HL-60 (cell line): Measurements from ENCODE around the gene SAFB2.
A peak's percentile ranks its signal among the peaks of the same experiment; 100 is the strongest.

Source experiments
- DNase-seq, 2 experiments: peaks; one replicate each; pipeline ENCODE4 v3.0.0-alpha.2; 2010 to 2020; ENCODE audit warnings: low read depth in 1 of 2, low spot score in 1 of 2
- H3K27ac ChIP-seq: fragments of 250-450 bp; sonication (Bioruptor Pico); replicated peaks from 2 replicates; pipeline ENCODE4 v1.5.1; 2020; ENCODE audit warnings: mild to moderate bottlenecking, moderate library complexity
- H3K27me3 ChIP-seq: fragments of 250-450 bp; sonication (Bioruptor Pico); 2 replicates; pipeline ENCODE4 v1.5.1; 2021; ENCODE audit warnings: mild to moderate bottlenecking, moderate library complexity; ENCODE audit not compliant: insufficient read depth, poor library complexity, severe bottlenecking
- H3K4me3 ChIP-seq: replicated peaks from 2 replicates; pipeline ENCODE4 v1.5.1; 2011; ENCODE audit warnings: mild to moderate bottlenecking, control low read depth, low read length; ENCODE audit not compliant: insufficient read depth
- CTCF ChIP-seq: IDR thresholded peaks from one replicate; pipeline ENCODE4 v1.5.1; 2011; ENCODE audit warnings: low read length, control low read depth, inconsistent platforms; ENCODE audit not compliant: insufficient read depth
- GABPA ChIP-seq: IDR thresholded peaks from 2 replicates; pipeline ENCODE4 v1.6.1; 2012; ENCODE audit warnings: low read depth
- POLR2AphosphoS5 ChIP-seq: IDR thresholded peaks from 2 replicates; pipeline ENCODE4 v1.6.1; 2012; ENCODE audit warnings: low read depth
- REST ChIP-seq: IDR thresholded peaks from 2 replicates; pipeline ENCODE4 v1.6.1; 2012; ENCODE audit warnings: low read depth; ENCODE audit not compliant: insufficient replicate concordance
- SPI1 ChIP-seq: IDR thresholded peaks from 2 replicates; pipeline ENCODE4 v1.6.1; 2012; ENCODE audit warnings: low read depth, mild to moderate bottlenecking, borderline replicate concordance

The SAFB2 gene

GRCh38 chr19:5642204-5642603 lies 19.6 kb upstream of the SAFB2 start:
- Histone ChIP-seq H3K4me3 (no peak overlapping the region), H3K27ac (no peak overlapping the region), H3K27me3 (no peaks in the 10 kb centered on the region)
- DNase-seq = no peak
- TF ChIP-seq CTCF = no peak
- no peak for TF ChIP-seq REST
- no peak for TF ChIP-seq SPI1
- TF ChIP-seq GABPA = no peak
- no peak for TF ChIP-seq POLR2AphosphoS5

GRCh38 chr19:5641171-5641570 lies 18.6 kb upstream of the SAFB2 start:
- Histone ChIP-seq H3K27me3 (no peaks in the 10 kb centered on the region), H3K4me3 (no peak overlapping the region), H3K27ac (no peak overlapping the region)
- no peak for DNase-seq
- no peak for TF ChIP-seq REST
- TF ChIP-seq CTCF = no peak
- TF ChIP-seq SPI1 = no peak
- no peak for TF ChIP-seq GABPA

- no peak for DNase-seq
- Histone ChIP-seq H3K27me3 (no peaks in the 10 kb centered on the region), H3K4me3 (no peak overlapping the region), H3K27ac (no peak overlapping the region)
- TF ChIP-seq REST = no peak
- TF ChIP-seq POLR2AphosphoS5 = no peak
- peak; percentile 21; the same call in 1 of the 2 replicates for TF ChIP-seq SPI1
Observed at GRCh38 chr19:5637971-5638370, 15.4 kb upstream of the SAFB2 start.

- Histone ChIP-seq H3K27me3 (no peaks in the 10 kb centered on the region), H3K27ac (no peak overlapping the region), H3K4me3 (no peak overlapping the region)
- TF ChIP-seq SPI1 = no peak
- TF ChIP-seq REST = no peak
- TF ChIP-seq GABPA = no peak
- TF ChIP-seq CTCF = no peak
- TF ChIP-seq POLR2AphosphoS5 = no peak
- no peak for DNase-seq
Observed at GRCh38 chr19:5635427-5635826, 12.9 kb upstream of the SAFB2 start.
